Kidney glomerular epithelial cell (primary cell): ENCODE results near the gene ACTG2.

ENCODE experiments used
- DNase-seq: peaks from one replicate; lab custom pipeline; 2025; lab: John Stamatoyannopoulos, UW

ACTG2 gene

DNA sequence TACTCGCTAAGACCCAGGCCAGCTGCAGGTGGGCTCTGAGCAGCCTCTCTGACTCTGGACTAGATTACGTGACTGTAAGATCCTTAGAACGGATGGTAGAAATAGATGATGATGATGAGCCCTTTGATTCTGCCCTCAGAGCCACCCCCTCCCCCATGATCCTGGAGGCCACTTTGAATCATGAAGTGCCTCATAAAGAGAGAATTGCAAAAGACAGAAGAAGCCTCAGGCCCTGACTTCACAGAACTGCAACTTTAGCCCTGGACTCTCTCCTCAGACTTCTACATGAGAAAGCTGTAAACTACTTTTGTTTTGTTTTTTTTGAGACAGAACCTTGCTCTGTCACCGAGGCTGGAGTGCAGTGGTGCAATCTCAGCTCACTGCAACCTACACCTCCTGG, 76.5 kb downstream of the ACTG2 start:
- DNase-seq = no peak
